Smooth muscle cell (in vitro differentiated cells): ENCODE measurements around the gene TRABD. TPM values are rescaled to one million over a fixed set of nuclear protein-coding genes. Genes with fewer than 3 reads are reported as not detected.

Source experiments
- DNase-seq: peaks from one replicate; lab custom pipeline; 2025; ENCODE audit not compliant: unreplicated experiment; lab: John Stamatoyannopoulos, UW
- H2AFZ ChIP-seq: fragments of 200-600 bp; sonication (generic); 2 replicates; pipeline ENCODE4 v1.6.0; 2016; ENCODE audit warnings: antibody characterized with exemption, low read depth, mild to moderate bottlenecking
- H3F3A ChIP-seq: fragments of 200-600 bp; sonication (generic); 2 replicates; pipeline ENCODE4 v1.6.0; 2017; ENCODE audit warnings: antibody characterized with exemption, low read depth
- H3K27ac ChIP-seq: fragments of 200-600 bp; sonication (generic); 2 replicates; pipeline ENCODE4 v1.5.1; 2016; ENCODE audit warnings: low read depth, mild to moderate bottlenecking
- H3K27me3 ChIP-seq: fragments of 200-600 bp; sonication (generic); 2 replicates; pipeline ENCODE4 v1.6.1; 2016; ENCODE audit warnings: low read depth, mild to moderate bottlenecking
- H3K36me3 ChIP-seq: fragments of 200-600 bp; sonication (generic); 2 replicates; pipeline ENCODE4 v1.5.1; 2016; ENCODE audit warnings: low read depth
- H3K4me1 ChIP-seq: fragments of 200-600 bp; sonication (generic); 2 replicates; pipeline ENCODE4 v1.5.1; 2016; ENCODE audit warnings: low read depth
- H3K4me2 ChIP-seq: fragments of 200-600 bp; sonication (generic); 2 replicates; pipeline ENCODE4 v1.6.0; 2016; ENCODE audit warnings: mild to moderate bottlenecking
- H3K4me3 ChIP-seq: fragments of 200-600 bp; sonication (generic); 2 replicates; pipeline ENCODE4 v1.5.1; 2016; ENCODE audit warnings: mild to moderate bottlenecking
- H3K79me2 ChIP-seq: fragments of 200-600 bp; sonication (generic); 2 replicates; pipeline ENCODE4 v1.6.0; 2016; ENCODE audit warnings: low read depth, mild to moderate bottlenecking
- H3K9ac ChIP-seq: fragments of 200-600 bp; sonication (generic); 2 replicates; pipeline ENCODE4 v1.6.0; 2016; ENCODE audit warnings: low read depth
- H3K9me3 ChIP-seq: fragments of 200-600 bp; sonication (generic); replicated peaks from 2 replicates; pipeline ENCODE4 v1.5.1; 2016; ENCODE audit warnings: low read depth
- H4K20me1 ChIP-seq: fragments of 200-600 bp; sonication (generic); 2 replicates; pipeline ENCODE4 v1.6.0; 2016; ENCODE audit warnings: low read depth
- CTCF ChIP-seq: fragments of 200-600 bp; sonication (generic); IDR thresholded peaks from 2 replicates; pipeline ENCODE4 v1.5.1; 2017; ENCODE audit warnings: borderline replicate concordance, mild to moderate bottlenecking, antibody characterized with exemption; ENCODE audit not compliant: insufficient read depth, poor library complexity, severe bottlenecking
- WGBS: methylation state at CpG from one replicate; pipeline ENCODE4 v1.1.7; 2016; ENCODE audit warnings: low lambda C conversion rate; 5-methylcytosine and 5-hydroxymethylcytosine counted together
- polyA plus RNA-seq: library from polyadenylated mRNA; unstranded; fragments of >200 nt; fragmentation: Nextera tagmentation; extraction: Ambion mirVana; gene quantifications from 2 replicates; pipeline ENCODE4 v1.2.1, GENCODE V29; 2016
- total RNA-seq: library from RNA; depleted of rRNA; stranded (reverse); fragments of >200 nt; gene quantifications from 2 replicates; pipeline ENCODE4 v1.2.3, GENCODE V29; 2014

Gene TRABD
- total and polyA plus RNA-seq, 2 experiments from 2014 or later: 17.8 to 58.5 TPM

- H4K20me1 ChIP-seq: peaks cover 17% of the 10 kb centered on the region
- H3K4me3 ChIP-seq: no peak overlapping the region
- no peak overlapping the region for H3K4me2 ChIP-seq
- H3K27ac ChIP-seq: no peak overlapping the region
- H3K9ac ChIP-seq: no peak overlapping the region
- DNase-seq: no peak
- peaks cover 26% of the 10 kb centered on the region for H3F3A ChIP-seq
- H3K27me3 ChIP-seq: no peaks in the 10 kb centered on the region
- H3K36me3 ChIP-seq: no peaks in the 10 kb centered on the region
- no peak for TF ChIP-seq CTCF
- WGBS: 70% methylated on average over 14 of the region's 16 CpGs
- peaks cover 21% of the 10 kb centered on the region for H3K79me2 ChIP-seq
- no peaks in the 10 kb centered on the region for H3K9me3 ChIP-seq
- peaks cover 16% of the 10 kb centered on the region for H3K4me1 ChIP-seq
- no peak overlapping the region for H2AFZ ChIP-seq
Observed at GRCh38 chr22:50247748-50248147, 62.0 kb downstream of the TRABD start.

- Histone ChIP-seq H3K9me3 (no peaks in the 10 kb centered on the region), H3K27me3 (no peaks in the 10 kb centered on the region), H3F3A (peaks cover 26% of the 10 kb centered on the region), H3K27ac (no peak overlapping the region), H4K20me1 (peaks cover 13% of the 10 kb centered on the region), H3K9ac (no peak overlapping the region), H3K4me1 (peaks cover 11% of the 10 kb centered on the region), H3K36me3 (no peaks in the 10 kb centered on the region), H2AFZ (no peak overlapping the region), H3K4me3 (no peak overlapping the region), H3K4me2 (no peak overlapping the region), H3K79me2 (peaks cover 14% of the 10 kb centered on the region)
- no peak for TF ChIP-seq CTCF
- WGBS: 98% methylated on average over 17 of the region's 29 CpGs
- no peak for DNase-seq
Observed at GRCh38 chr22:50248196-50249081, 62.7 kb downstream of the TRABD start.

Other genes starting within 250 kb of the TRABD start
- gene PIM3, start 225.1 kb upstream of the TRABD start, total RNA-seq: 19.1 and 20.1 TPM in 2 replicates
- gene PIM3, start 225.1 kb upstream of the TRABD start, polyA plus RNA-seq: 43.3 and 51.9 TPM in 2 replicates
- 0.04 TPM in 1 of 2 replicates, not detected in the other for gene IL17REL, start 173.1 kb upstream of the TRABD start, total RNA-seq
- gene IL17REL, start 173.1 kb upstream of the TRABD start, polyA plus RNA-seq: not detected in 2 replicates
- not detected in 2 replicates for gene TTLL8, start 127.6 kb upstream of the TRABD start, total RNA-seq
- gene TTLL8, start 127.6 kb upstream of the TRABD start, polyA plus RNA-seq: 0.10 TPM in 1 of 2 replicates, not detected in the other
- 4.2 and 5.6 TPM in 2 replicates for gene MLC1, start 100.5 kb upstream of the TRABD start, total RNA-seq
- gene MLC1, start 100.5 kb upstream of the TRABD start, polyA plus RNA-seq: 5.6 and 6.3 TPM in 2 replicates
- 0.85 and 1.2 TPM in 2 replicates for gene MOV10L1, start 95.9 kb upstream of the TRABD start, total RNA-seq
- gene MOV10L1, start 95.9 kb upstream of the TRABD start, polyA plus RNA-seq: 0.10 and 1.1 TPM in 2 replicates
- gene PANX2, start 15.2 kb upstream of the TRABD start, total RNA-seq: 5.1 TPM in 2 replicates
- gene PANX2, start 15.2 kb upstream of the TRABD start, polyA plus RNA-seq: 2.5 and 2.9 TPM in 2 replicates
- 9.0 and 16.3 TPM in 2 replicates for gene SELENOO, start 15.1 kb downstream of the TRABD start, total RNA-seq
- gene SELENOO, start 15.1 kb downstream of the TRABD start, polyA plus RNA-seq: 21.3 and 28.4 TPM in 2 replicates
- gene TUBGCP6, start 59.1 kb downstream of the TRABD start, total RNA-seq: 10.0 and 10.6 TPM in 2 replicates
- 22.7 and 26.0 TPM in 2 replicates for gene TUBGCP6, start 59.1 kb downstream of the TRABD start, polyA plus RNA-seq
- gene HDAC10, start 65.4 kb downstream of the TRABD start, total RNA-seq: 5.1 and 9.5 TPM in 2 replicates
- 12.8 and 15.7 TPM in 2 replicates for gene HDAC10, start 65.4 kb downstream of the TRABD start, polyA plus RNA-seq
- gene MAPK12, start 75.8 kb downstream of the TRABD start, total RNA-seq: 9.5 and 14.9 TPM in 2 replicates
- gene MAPK12, start 75.8 kb downstream of the TRABD start, polyA plus RNA-seq: 26.2 and 27.8 TPM in 2 replicates
- 2.8 and 4.2 TPM in 2 replicates for gene MAPK11, start 84.5 kb downstream of the TRABD start, total RNA-seq
- gene MAPK11, start 84.5 kb downstream of the TRABD start, polyA plus RNA-seq: 0.65 and 1.4 TPM in 2 replicates
- 183 and 195 TPM in 2 replicates for gene PLXNB2, start 121.7 kb downstream of the TRABD start, total RNA-seq
- gene PLXNB2, start 121.7 kb downstream of the TRABD start, polyA plus RNA-seq: 210 and 249 TPM in 2 replicates
- 2.4 and 3.1 TPM in 2 replicates for gene DENND6B, start 141.1 kb downstream of the TRABD start, total RNA-seq
- gene DENND6B, start 141.1 kb downstream of the TRABD start, polyA plus RNA-seq: 7.8 and 10.1 TPM in 2 replicates
- gene PPP6R2, start 157.4 kb downstream of the TRABD start, total RNA-seq: 24.6 and 30.7 TPM in 2 replicates
- 31.6 and 36.3 TPM in 2 replicates for gene PPP6R2, start 157.4 kb downstream of the TRABD start, polyA plus RNA-seq